Measurements from ENCODE around the gene SNX30. TPM values are rescaled to one million over a fixed set of nuclear protein-coding genes. Genes with fewer than 3 reads are reported as not detected.

Gene SNX30
- total RNA-seq, 1 experiment from 2014 or later: 12.7 TPM

DNA sequence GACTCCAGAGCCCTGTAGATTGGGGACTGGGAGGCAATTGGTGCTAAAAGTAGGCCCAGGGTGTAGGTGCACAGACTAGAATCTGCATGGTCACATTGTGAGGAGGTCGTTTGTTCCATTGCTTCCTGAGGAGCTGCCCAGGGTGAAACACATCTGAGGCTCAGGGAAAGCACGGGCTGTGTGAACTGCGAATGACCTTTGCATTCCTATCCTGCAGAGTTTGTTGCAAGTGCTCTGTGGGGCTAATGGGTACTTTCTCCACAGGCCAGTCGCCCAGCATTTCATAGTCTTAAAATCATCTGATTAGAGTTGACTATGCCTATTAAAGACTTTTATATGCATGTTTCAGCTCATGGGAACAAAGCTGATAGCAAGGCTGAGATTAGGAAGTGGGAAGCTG is 154.5 kb downstream of the SNX30 start:
- Histone ChIP-seq H3K27ac (ENCODE audit: low read depth, low read length) (no peak overlapping the region), H3K9ac (ENCODE audit: low read length) (no peak overlapping the region), H3K9me2 (ENCODE audit: insufficient read depth) (no peaks in the 10 kb centered on the region), H3K4me3 (replicated peaks in 1 of 2; ENCODE audit: low read depth in 1 of 2, low read length in 2 of 2) (no peak overlapping the region), H3K4me1 (ENCODE audit: control insufficient read depth in 1 of 2, insufficient read depth in 2 of 2, low read length in 2 of 2) (0 out of 4 replicates have a peak, but pooled peaks cover 0 to 2% of the 10 kb centered on the region in 2 experiments), H3K27me3 (ENCODE audit: insufficient read depth, low read length) (no peaks in the 10 kb centered on the region), H2AFZ (ENCODE audit: low read depth, low read length, poor library complexity, severe bottlenecking) (no peak overlapping the region), H3K79me2 (ENCODE audit: insufficient read depth, low read length) (no peaks in the 10 kb centered on the region), H4K20me1 (ENCODE audit: insufficient read depth) (no peaks in the 10 kb centered on the region), H3K36me3 (ENCODE audit: control insufficient read depth in 1 of 2, insufficient read depth in 2 of 2, low read length in 2 of 2) (no peaks in the 10 kb centered on the region), H3K9me3 (ENCODE audit: control insufficient read depth in 1 of 2, insufficient read depth in 1 of 2, low read depth in 1 of 2, low read length in 2 of 2) (no peaks in the 10 kb centered on the region), H3K4me2 (ENCODE audit: low read length) (no peak overlapping the region)
- BruUV-seq (replicated peaks): no TSS peak
- intact Hi-C loops (cut with micrococcal nuclease): no loop called here
- ChIA-PET POLR2A (no interaction called here), CTCF (no interaction called here), RAD21 (ENCODE audit: low non-redundant PET in 1 of 2, low total read pairs in 2 of 2, uncharacterized antibody in 2 of 2, unreplicated experiment in 2 of 2) (no interaction called here)
- ATAC-seq (no peak), DNase-seq (ENCODE audit: low read depth, low spot score) (no peak)
- no peak for TF ChIP-seq POLR2AphosphoS5 (IDR thresholded peaks at IDR 0.05; ENCODE audit: low read depth, low read length)
- TF ChIP-seq ELF1 (IDR thresholded peaks at IDR 0.05; ENCODE audit: borderline replicate concordance, low read depth): no peak
- no peak for TF ChIP-seq YY1 (IDR thresholded peaks at IDR 0.05; ENCODE audit: extremely low read depth, insufficient replicate concordance, low read depth, low read length)
- TF ChIP-seq SRF (IDR thresholded peaks at IDR 0.05; ENCODE audit: low read depth): no peak
- TF ChIP-seq, protein P1, sequence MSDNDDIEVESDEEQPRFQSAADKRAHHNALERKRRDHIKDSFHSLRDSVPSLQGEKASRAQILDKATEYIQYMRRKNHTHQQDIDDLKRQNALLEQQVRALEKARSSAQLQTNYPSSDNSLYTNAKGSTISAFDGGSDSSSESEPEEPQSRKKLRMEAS (IDR thresholded peaks at IDR 0.05): no peak
- no peak for TF ChIP-seq SP1 (IDR thresholded peaks at IDR 0.05; ENCODE audit: low read depth)
- TF ChIP-seq, protein P2, sequence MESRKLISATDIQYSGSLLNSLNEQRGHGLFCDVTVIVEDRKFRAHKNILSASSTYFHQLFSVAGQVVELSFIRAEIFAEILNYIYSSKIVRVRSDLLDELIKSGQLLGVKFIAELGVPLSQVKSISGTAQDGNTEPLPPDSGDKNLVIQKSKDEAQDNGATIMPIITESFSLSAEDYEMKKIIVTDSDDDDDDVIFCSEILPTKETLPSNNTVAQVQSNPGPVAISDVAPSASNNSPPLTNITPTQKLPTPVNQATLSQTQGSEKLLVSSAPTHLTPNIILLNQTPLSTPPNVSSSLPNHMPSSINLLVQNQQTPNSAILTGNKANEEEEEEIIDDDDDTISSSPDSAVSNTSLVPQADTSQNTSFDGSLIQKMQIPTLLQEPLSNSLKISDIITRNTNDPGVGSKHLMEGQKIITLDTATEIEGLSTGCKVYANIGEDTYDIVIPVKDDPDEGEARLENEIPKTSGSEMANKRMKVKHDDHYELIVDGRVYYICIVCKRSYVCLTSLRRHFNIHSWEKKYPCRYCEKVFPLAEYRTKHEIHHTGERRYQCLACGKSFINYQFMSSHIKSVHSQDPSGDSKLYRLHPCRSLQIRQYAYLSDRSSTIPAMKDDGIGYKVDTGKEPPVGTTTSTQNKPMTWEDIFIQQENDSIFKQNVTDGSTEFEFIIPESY (IDR thresholded peaks at IDR 0.05; ENCODE audit: extremely low read depth, insufficient replicate concordance, low read length): no peak
- no peak for TF ChIP-seq ZFX (IDR thresholded peaks at IDR 0.05)
- no peak for TF ChIP-seq POLR2A (IDR thresholded peaks at IDR 0.05; ENCODE audit: borderline replicate concordance, extremely low read depth, insufficient read depth, insufficient read length)
- TF ChIP-seq, protein P3, sequence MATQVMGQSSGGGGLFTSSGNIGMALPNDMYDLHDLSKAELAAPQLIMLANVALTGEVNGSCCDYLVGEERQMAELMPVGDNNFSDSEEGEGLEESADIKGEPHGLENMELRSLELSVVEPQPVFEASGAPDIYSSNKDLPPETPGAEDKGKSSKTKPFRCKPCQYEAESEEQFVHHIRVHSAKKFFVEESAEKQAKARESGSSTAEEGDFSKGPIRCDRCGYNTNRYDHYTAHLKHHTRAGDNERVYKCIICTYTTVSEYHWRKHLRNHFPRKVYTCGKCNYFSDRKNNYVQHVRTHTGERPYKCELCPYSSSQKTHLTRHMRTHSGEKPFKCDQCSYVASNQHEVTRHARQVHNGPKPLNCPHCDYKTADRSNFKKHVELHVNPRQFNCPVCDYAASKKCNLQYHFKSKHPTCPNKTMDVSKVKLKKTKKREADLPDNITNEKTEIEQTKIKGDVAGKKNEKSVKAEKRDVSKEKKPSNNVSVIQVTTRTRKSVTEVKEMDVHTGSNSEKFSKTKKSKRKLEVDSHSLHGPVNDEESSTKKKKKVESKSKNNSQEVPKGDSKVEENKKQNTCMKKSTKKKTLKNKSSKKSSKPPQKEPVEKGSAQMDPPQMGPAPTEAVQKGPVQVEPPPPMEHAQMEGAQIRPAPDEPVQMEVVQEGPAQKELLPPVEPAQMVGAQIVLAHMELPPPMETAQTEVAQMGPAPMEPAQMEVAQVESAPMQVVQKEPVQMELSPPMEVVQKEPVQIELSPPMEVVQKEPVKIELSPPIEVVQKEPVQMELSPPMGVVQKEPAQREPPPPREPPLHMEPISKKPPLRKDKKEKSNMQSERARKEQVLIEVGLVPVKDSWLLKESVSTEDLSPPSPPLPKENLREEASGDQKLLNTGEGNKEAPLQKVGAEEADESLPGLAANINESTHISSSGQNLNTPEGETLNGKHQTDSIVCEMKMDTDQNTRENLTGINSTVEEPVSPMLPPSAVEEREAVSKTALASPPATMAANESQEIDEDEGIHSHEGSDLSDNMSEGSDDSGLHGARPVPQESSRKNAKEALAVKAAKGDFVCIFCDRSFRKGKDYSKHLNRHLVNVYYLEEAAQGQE (IDR thresholded peaks at IDR 0.05; ENCODE audit: low read depth): no peak
- TF ChIP-seq, protein P4, sequence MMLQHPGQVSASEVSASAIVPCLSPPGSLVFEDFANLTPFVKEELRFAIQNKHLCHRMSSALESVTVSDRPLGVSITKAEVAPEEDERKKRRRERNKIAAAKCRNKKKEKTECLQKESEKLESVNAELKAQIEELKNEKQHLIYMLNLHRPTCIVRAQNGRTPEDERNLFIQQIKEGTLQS (IDR thresholded peaks at IDR 0.05): no peak
- no peak for TF ChIP-seq CBX3 (IDR thresholded peaks at IDR 0.05; ENCODE audit: low read depth)
- TF ChIP-seq ZNF274 (IDR thresholded peaks at IDR 0.05; ENCODE audit: low read depth, low read length): no peak
- TF ChIP-seq EZH2 (IDR thresholded peaks at IDR 0.05): no peak
- TF ChIP-seq, protein P5, sequence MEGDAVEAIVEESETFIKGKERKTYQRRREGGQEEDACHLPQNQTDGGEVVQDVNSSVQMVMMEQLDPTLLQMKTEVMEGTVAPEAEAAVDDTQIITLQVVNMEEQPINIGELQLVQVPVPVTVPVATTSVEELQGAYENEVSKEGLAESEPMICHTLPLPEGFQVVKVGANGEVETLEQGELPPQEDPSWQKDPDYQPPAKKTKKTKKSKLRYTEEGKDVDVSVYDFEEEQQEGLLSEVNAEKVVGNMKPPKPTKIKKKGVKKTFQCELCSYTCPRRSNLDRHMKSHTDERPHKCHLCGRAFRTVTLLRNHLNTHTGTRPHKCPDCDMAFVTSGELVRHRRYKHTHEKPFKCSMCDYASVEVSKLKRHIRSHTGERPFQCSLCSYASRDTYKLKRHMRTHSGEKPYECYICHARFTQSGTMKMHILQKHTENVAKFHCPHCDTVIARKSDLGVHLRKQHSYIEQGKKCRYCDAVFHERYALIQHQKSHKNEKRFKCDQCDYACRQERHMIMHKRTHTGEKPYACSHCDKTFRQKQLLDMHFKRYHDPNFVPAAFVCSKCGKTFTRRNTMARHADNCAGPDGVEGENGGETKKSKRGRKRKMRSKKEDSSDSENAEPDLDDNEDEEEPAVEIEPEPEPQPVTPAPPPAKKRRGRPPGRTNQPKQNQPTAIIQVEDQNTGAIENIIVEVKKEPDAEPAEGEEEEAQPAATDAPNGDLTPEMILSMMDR (IDR thresholded peaks at IDR 0.05 in 2 of 3, conservative IDR thresholded peaks at IDR 0.05 in 1 of 3; ENCODE audit: borderline replicate concordance in 1 of 3, insufficient read depth in 1 of 3, low read depth in 2 of 3, low read length in 2 of 3): no peak
- TF ChIP-seq EZH2phosphoT487 (IDR thresholded peaks at IDR 0.05; ENCODE audit: borderline replicate concordance): no peak
- no peak for TF ChIP-seq FOSL1 (IDR thresholded peaks at IDR 0.05; ENCODE audit: low read depth)
- TF ChIP-seq TCF7L2 (IDR thresholded peaks at IDR 0.05; ENCODE audit: borderline replicate concordance, extremely low read depth, insufficient read depth, insufficient read length): no peak
